G401.6 (cell line): ENCODE measurements around the gene CREB3.

Experiments used
- FAIRE-seq: peaks from 2 replicates; lab custom pipeline; 2012; peaks lifted over from hg19 to GRCh38; lab: Jason Lieb, UNC

CREB3 gene, protein sequence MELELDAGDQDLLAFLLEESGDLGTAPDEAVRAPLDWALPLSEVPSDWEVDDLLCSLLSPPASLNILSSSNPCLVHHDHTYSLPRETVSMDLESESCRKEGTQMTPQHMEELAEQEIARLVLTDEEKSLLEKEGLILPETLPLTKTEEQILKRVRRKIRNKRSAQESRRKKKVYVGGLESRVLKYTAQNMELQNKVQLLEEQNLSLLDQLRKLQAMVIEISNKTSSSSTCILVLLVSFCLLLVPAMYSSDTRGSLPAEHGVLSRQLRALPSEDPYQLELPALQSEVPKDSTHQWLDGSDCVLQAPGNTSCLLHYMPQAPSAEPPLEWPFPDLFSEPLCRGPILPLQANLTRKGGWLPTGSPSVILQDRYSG

GRCh38 chr9:35732185-35732799 is at the start of gene CREB3, which contains the start of gene TLN1:
CREB3 (plus strand) TSS chr9:35732666; CDS start chr9:35732773, 107 bp downstream.
TLN1 (minus strand) TSS chr9:35732195; CDS start chr9:35725694, 6,501 bp downstream.
- peak; percentile 98 for FAIRE-seq

DNA sequence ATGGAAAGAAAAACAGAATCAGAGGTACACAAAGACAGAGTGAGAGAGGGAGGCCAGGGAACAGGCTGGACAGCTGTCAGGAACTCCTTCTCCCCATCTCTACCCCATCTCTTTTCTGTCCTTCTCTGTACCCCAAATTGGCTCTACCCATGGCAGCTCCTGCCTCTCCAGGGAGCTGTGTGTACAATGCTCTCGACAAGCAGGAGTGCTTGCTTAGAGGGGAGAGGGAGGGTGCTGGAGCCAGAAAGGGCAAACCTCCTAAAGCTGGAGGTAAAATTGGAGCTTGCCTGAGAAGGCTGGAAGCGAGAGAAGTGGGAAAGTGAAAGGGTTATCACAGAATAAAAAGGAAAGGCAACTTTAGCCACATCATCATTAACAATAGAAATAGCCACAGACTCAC is 49.1 kb upstream of the CREB3 start:
- no peak for FAIRE-seq

DNA sequence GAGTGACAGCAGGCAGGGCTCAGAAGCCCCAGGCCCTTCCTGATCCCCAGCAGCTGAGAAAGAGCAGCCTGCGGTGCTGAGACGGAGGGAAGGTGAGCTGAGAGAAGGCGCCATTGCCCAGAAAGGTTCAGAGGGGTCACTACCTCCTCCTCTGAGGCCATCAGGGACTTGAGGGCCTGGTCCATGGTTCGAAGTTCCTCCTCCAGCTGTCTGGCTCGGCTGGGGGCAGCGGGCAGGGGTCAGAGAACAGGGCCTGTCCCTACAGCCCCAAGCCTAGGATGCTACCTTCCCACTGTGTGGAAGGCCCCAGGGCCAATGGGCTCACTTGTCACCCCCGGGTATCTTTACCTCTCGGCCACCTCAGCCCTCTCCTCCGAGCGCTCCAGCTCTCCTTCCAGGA is 47.5 kb upstream of the CREB3 start:
- no peak for FAIRE-seq

DNA sequence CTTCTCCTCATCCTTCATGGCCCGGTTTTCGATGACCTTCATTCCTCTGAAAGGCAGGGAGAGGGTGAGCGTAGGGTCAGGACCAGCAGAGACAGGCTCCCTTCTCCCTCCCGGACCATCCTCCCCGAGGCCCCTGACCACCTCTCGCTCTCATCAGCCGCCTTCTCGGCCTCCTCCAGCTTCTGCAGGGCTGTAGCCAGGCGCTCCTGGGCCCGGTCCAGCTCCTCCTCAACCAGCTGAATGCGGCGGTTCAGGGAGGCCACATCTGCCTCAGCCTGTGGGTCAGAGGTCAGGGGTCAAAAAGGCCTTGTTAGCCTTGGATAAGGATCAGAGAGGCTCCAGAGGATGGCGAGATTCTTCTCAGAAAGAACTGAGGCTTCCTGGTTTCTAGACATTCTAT is 47.0 kb upstream of the CREB3 start:
- no peak for FAIRE-seq

GRCh38 chr9:35686222-35687203 is 46.0 kb upstream of the CREB3 start:
- no peak for FAIRE-seq

- no peak for FAIRE-seq
Measured at GRCh38 chr9:35687306-35687705, 45.2 kb upstream of the CREB3 start.

DNA sequence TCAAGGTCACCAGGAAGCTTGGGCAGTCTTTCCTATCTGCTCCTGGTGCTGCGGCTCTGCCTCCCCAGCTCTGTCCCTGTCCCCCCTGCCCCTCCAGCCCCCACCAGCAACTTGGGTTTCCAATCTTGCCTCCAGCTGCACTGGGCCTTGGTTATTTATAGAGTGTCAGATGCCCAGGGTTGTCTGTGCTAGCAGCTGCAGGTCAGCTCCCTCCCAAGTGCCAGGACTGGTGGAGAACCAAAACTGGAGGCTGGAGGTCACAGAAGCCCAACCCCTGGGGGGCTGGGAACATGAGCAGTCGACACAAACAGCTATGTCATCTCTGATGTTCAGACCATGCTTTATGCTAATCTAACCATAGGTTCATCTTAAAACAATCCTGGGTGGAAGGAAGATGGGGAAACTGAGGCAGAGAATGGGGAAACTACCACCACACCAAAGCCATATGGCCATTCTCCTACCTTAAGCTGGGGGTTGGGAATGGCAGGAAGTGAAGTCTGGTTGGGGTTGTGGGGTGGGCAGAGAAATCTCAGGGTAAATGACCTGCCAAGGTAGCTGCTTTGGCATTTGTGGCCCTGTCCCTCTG is 44.4 kb upstream of the CREB3 start:
- no peak for FAIRE-seq

DNA sequence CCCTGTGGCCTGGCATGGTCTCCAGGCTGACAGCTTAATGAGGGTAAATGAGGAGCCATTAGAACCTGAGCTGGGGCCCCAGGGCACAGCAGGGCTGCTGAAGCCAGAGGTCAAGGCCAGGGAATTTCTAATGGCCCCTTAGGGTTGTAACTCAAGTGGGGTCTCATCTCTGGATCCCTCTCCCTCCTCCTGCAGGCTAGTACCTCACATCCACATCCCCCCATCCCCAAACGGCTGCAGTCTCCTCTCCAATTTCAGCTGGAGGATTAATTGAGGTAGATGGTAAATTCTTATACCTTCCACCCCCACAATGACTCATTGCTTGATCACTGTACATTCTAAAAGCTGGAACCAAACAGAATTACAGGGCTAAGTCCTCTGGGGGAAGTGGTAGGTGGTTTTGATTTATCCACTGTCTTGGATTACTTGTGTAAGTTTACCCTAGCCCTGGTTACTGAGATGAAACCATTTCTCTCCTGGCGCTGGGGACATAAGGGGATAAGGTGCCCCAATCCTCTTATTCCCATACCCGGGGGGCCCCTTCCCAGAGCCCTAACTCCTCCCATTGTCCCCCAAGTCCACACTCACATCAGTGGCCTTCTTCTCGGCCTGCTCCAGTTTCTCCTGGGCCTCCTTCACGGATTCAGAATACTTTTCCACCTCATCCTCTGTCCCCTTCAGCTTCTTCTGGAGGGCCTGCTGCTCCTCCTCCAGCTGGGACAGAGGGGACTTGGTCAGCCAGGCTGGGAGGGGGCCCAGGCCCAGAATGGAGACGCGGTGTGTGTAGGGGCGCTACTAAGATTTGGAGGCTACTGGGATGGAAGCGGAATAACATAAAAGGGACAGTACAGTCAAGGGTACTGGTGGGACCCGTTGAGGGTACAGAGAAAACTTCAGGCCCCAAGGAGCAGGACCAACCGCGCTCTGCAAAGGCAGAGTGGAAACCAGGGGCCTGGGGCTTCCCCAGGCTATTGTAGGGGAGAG is 43.6 kb upstream of the CREB3 start:
- no peak for FAIRE-seq

GRCh38 chr9:35689542-35690293 is 42.7 kb upstream of the CREB3 start, which contains the start of gene TPM2:
TPM2 (minus strand) TSS chr9:35689925; CDS start chr9:35689817, 108 bp downstream.
- FAIRE-seq = peak; percentile 76

GRCh38 chr9:35690294-35690613 is 42.2 kb upstream of the CREB3 start:
- no peak for FAIRE-seq

- FAIRE-seq = no peak
Measured at GRCh38 chr9:35690614-35691333, 41.7 kb upstream of the CREB3 start.

DNA sequence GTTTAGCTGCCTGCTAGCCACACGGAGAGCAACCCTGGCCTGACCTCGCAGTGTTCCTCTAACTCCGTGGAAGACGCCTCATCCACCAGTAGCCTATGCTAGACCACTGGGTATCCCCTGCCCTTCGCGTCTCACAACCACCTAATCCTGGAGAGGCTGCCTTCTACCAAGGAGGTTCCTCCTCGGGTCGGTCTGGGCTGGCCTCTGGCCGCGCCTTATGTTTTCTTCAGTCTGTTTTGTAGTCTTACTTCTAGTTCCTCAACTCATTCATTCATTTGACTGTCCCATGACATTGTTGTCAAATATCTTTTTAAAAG is 41.2 kb upstream of the CREB3 start:
- no peak for FAIRE-seq

- FAIRE-seq = no peak
Measured at GRCh38 chr9:35691757-35692301, 40.6 kb upstream of the CREB3 start.

DNA sequence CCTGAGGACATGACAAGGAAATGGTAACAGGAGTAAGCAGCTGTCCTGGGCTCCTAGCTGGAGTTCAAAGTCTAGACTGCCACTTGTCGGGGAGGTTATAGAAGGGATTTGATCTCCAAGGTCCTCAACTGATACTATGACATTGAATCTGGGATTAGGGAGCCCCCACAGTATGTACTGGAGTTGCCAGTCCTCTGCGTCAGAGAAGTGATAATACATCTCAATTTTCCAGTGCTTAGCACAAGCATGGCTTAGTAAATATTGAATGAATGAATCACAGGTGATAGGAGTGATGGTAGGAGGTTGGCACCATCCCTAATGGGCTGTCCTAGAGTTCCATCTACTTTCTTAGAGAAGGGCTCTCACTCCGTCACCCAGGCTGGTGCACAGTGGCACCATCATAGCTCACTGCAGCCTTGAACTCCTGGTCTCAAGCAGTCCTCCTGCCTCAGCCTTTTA is 36.5 kb upstream of the CREB3 start:
- no peak for FAIRE-seq

GRCh38 chr9:35696520-35697215 is 35.8 kb upstream of the CREB3 start:
- FAIRE-seq = peak; percentile 49

DNA sequence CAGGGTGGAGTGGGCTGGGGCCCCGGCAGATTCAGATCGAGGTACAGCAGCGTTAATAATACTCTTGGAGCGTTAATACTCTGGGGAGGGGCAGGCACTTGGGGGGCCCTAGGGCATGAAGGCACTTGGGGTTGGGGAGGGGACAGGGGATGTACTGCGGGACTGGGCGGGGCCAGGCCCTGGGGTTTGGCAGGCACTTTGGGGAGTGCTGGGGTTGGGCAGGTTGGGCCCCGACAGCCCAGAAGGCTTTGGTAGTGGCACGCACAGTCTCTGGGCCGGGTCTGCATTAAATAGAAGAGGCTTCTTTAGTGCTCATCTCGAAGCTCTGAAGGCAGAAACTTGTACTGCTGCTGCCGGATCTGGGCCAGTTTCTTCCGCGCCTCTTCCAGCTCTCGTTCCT is 35.0 kb upstream of the CREB3 start:
- FAIRE-seq = no peak

GRCh38 chr9:35698231-35698630 is 34.2 kb upstream of the CREB3 start:
- no peak for FAIRE-seq

DNA sequence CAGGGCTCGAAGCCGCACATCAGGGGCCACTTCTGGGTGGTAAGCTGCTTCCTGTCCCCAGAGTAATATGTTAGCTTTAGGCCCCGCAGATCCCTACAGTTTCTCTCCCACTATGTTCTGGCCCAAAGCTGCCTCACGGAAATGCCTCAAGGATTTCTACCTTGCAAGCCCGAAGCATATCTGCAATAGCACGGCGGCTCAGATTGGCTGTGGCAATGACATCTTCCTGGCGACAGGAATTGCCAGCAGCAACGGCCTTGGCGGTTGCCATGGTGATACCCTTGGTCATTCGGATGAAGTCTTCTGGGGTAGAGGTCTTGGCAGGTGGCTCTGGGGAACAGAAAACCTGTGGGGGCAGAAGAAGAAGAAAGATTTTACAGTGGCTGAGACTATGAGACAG is 32.4 kb upstream of the CREB3 start:
- no peak for FAIRE-seq

DNA sequence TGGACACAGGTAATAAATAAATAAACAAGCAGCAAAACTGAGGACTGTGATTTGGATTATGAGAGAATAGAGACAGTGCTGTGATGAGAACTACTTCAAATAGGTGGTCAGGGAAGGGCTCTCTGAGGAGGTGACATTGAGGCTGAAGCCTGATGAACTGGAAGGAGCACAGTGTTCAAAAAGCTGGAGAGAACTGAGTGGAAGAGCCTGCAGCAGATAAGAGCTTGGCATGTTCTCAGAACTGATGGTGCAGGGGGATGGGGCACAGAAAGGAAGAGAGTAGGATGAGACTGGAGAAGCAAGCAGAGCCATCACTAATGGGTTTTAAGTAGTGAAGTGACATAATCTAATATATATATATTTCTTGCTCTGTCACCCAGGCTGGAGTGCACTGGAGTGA is 31.5 kb upstream of the CREB3 start:
- no peak for FAIRE-seq
